Endothelial cell of umbilical vein (primary cell): ENCODE data around the gene PTPN9. TPM values are rescaled to one million over a fixed set of nuclear protein-coding genes. Genes with fewer than 3 reads are reported as not detected.

ENCODE experiments used
- Bru-seq: library from RNA; stranded (reverse); fragments of 400-500 nt; gene quantifications from one replicate; lab custom pipeline; 2021; lab: Mats Ljungman, UMichigan
- BruChase-seq, 2 experiments: library from RNA; stranded (reverse); fragments of 400-500 nt; gene quantifications; one replicate each; lab custom pipeline; 2021; lab: Mats Ljungman, UMichigan
- BruUV-seq: library from RNA; stranded (reverse); fragments of 400-500 nt; replicated peaks from 2 replicates; lab custom pipeline; 2021; lab: Mats Ljungman, UMichigan
- CTCF ChIA-PET: fragments of 300-600, 350-600 bp; sonication (Branson Sonifier 250); formaldehyde crosslinking; loops from one replicate; lab custom pipeline; 2021; ENCODE audit warnings: antibody characterized with exemption, inconsistent platforms; lab: Charles Lee
- POLR2A ChIA-PET: fragments of 300-600, 350-600 bp; sonication (Branson Sonifier 250); formaldehyde crosslinking; loops from one replicate; lab custom pipeline; 2021; ENCODE audit warnings: antibody characterized with exemption, inconsistent platforms; lab: Charles Lee
- DNase-seq: peaks from one replicate; pipeline ENCODE4 v3.0.0-alpha.2; 2011; ENCODE audit warnings: low read depth, low spot score
- FAIRE-seq: peaks from 2 replicates; lab custom pipeline; 2011; peaks lifted over from hg19 to GRCh38; lab: Jason Lieb, UNC
- H2AFZ ChIP-seq: 2 replicates; pipeline ENCODE4 v1.6.0; 2012; ENCODE audit warnings: low read depth, low read length, control low read depth, inconsistent platforms
- H3K27ac ChIP-seq: 2 replicates; pipeline ENCODE4 v1.5.1; 2011; ENCODE audit warnings: low read depth, mild to moderate bottlenecking, control low read depth, low read length, moderate library complexity; ENCODE audit not compliant: insufficient read depth
- H3K27me3 ChIP-seq, 2 experiments: 2 replicates each; pipeline versions ENCODE4 v1.6.0 to v1.6.1; 2011; ENCODE audit warnings: low read length in 2 of 2, mixed read lengths in 1 of 2; ENCODE audit not compliant: control insufficient read depth in 2 of 2, insufficient read depth in 2 of 2
- H3K36me3 ChIP-seq, 2 experiments: 2 replicates in 1 of 2; 3 replicates in 1 of 2; pipeline ENCODE4 v1.5.1; 2011; ENCODE audit warnings: low read length in 2 of 2, mild to moderate bottlenecking in 1 of 2, moderate library complexity in 1 of 2; ENCODE audit not compliant: control insufficient read depth in 2 of 2, insufficient read depth in 2 of 2; ENCODE audit errors: extremely low read depth in 1 of 2
- H3K4me1 ChIP-seq: 3 replicates; pipeline ENCODE4 v1.5.1; 2011; ENCODE audit warnings: mild to moderate bottlenecking, low read length; ENCODE audit not compliant: control insufficient read depth, insufficient read depth; ENCODE audit errors: extremely low read depth
- H3K4me2 ChIP-seq: 2 replicates; pipeline ENCODE4 v1.6.1; 2011; ENCODE audit warnings: low read length, control low read depth, mixed read lengths; ENCODE audit not compliant: insufficient read depth
- H3K4me3 ChIP-seq, 3 experiments: fragments of 200-600 bp in 1 of 3; sonication (generic), shearing (Covaris generic) in 1 of 3; replicated peaks in 1 of 3; 2 replicates each; pipeline ENCODE4 v1.5.1; 2011 to 2016; ENCODE audit warnings: control low read depth in 3 of 3, low read length in 3 of 3, mild to moderate bottlenecking in 2 of 3, inconsistent platforms in 1 of 3, low read depth in 1 of 3, moderate library complexity in 1 of 3; ENCODE audit not compliant: insufficient read depth in 1 of 3
- H3K79me2 ChIP-seq: 2 replicates; pipeline ENCODE4 v1.6.0; 2012; ENCODE audit warnings: low read length, inconsistent platforms; ENCODE audit not compliant: control insufficient read depth, insufficient read depth
- H3K9ac ChIP-seq: replicated peaks from 2 replicates; pipeline ENCODE3; 2011; ENCODE audit warnings: low read length, control low read depth; ENCODE audit not compliant: insufficient read depth; ENCODE audit errors: extremely low read depth
- H3K9me1 ChIP-seq: replicated peaks from 3 replicates; pipeline ENCODE4 v1.6.0; 2011; ENCODE audit warnings: mild to moderate bottlenecking, low read length; ENCODE audit not compliant: control insufficient read depth, insufficient read depth; ENCODE audit errors: extremely low read depth
- H3K9me3 ChIP-seq: replicated peaks from 2 replicates; pipeline ENCODE4 v1.5.1; 2012; ENCODE audit warnings: low read length, inconsistent platforms; ENCODE audit not compliant: control insufficient read depth, insufficient read depth
- H4K20me1 ChIP-seq: replicated peaks from 2 replicates; pipeline ENCODE3; 2011; ENCODE audit warnings: mild to moderate bottlenecking, low read length; ENCODE audit not compliant: control insufficient read depth, insufficient read depth; ENCODE audit errors: extremely low read depth
- CTCF ChIP-seq, 2 donors: IDR thresholded peaks; 1 replicate in 1 of 2; 2 replicates in 1 of 2; pipeline ENCODE4 v1.5.1; 2011; ENCODE audit warnings: low read length in 2 of 2, mild to moderate bottlenecking in 2 of 2, moderate library complexity in 2 of 2, control low read depth in 1 of 2, inconsistent platforms in 1 of 2, low read depth in 1 of 2; ENCODE audit not compliant: insufficient read depth in 1 of 2; ENCODE audit errors: extremely low read depth in 1 of 2
- FOS ChIP-seq: IDR thresholded peaks from 2 replicates; pipeline ENCODE4 v1.6.1; 2011; ENCODE audit warnings: mild to moderate bottlenecking, low read length, moderate library complexity, borderline replicate concordance; ENCODE audit not compliant: insufficient read depth
- GATA2 ChIP-seq: IDR thresholded peaks from 2 replicates; pipeline ENCODE4 v1.7.0; 2011; ENCODE audit warnings: low read depth, mild to moderate bottlenecking, moderate library complexity, mixed read lengths, low read length; ENCODE audit not compliant: insufficient read length, insufficient read depth
- POLR2A ChIP-seq: IDR thresholded peaks from 2 replicates; pipeline ENCODE4 v1.6.1; 2012; ENCODE audit warnings: low read depth, mild to moderate bottlenecking, control low read depth, low read length
- POLR2AphosphoS5 ChIP-seq: IDR thresholded peaks from 2 replicates; pipeline ENCODE4 v1.6.1; 2012; ENCODE audit warnings: low read depth, mild to moderate bottlenecking, control low read depth, low read length, moderate library complexity; ENCODE audit not compliant: insufficient read depth
- dilution Hi-C: fragments of 300-500 bp; cut with MboI; formaldehyde crosslinking; loops from one replicate; pipeline ENCODE4 v1.15.0; 2019; ENCODE audit warnings: low sequenced_read_pairs; ENCODE audit not compliant: extremely low pct_ligation_motif_present
- intact Hi-C: fragments of 100-400 bp; cut with micrococcal nuclease; formaldehyde crosslinking; loops from one replicate; pipeline ENCODE4 v1.10.0; 2022
- long read RNA-seq: library from polyadenylated mRNA; stranded (forward); transcript quantifications from one replicate; pipeline ENCODE4 v2.0.0, GENCODE V29; 2021
- polyA minus RNA-seq, 3 experiments: library from RNA; depleted of rRNA, polyadenylated mRNA; stranded (reverse); fragments of >200 nt; gene quantifications; 1 replicate in 1 of 3; 2 replicates in 2 of 3; pipeline ENCODE4 v1.2.3, GENCODE V29; 2011
- polyA plus RNA-seq, 4 experiments: library from polyadenylated mRNA; depleted of rRNA in 3 of 4; stranded (reverse) in 3 of 4; unstranded in 1 of 4; fragments of >200 nt; gene quantifications; 2 replicates each; pipeline versions ENCODE4 v1.2.1 to v1.2.3, GENCODE V29; 2011 to 2012; ENCODE audit warnings: missing spikeins in 1 of 4
- total RNA-seq: library from RNA; stranded (reverse); gene quantifications from 2 replicates; pipeline ENCODE4 v1.2.3, GENCODE V29; 2021

PTPN9 gene
- 31.4 and 32.0 TPM in 2 replicates for total RNA-seq
- polyA plus RNA-seq: 37.2 and 43.7 TPM in 2 replicates
- polyA plus RNA-seq (2011; cell fraction: cytosol; rRNA removed): 34.2 and 46.6 TPM in 2 replicates
- polyA plus RNA-seq (2011; cell fraction: nucleus; rRNA removed): 25.3 and 28.5 TPM in 2 replicates
- 19.7 and 24.0 TPM in 2 replicates for polyA plus RNA-seq (2012)
- polyA minus RNA-seq: 55.3 and 73.9 TPM in 2 replicates
- polyA minus RNA-seq (2011; cell fraction: cytosol; rRNA and poly(A)+ RNA removed): 24.4 TPM
- 16.5 and 28.5 TPM in 2 replicates for polyA minus RNA-seq (2011; cell fraction: nucleus; rRNA and poly(A)+ RNA removed)
- percentile 76 among the genes with signal in this experiment for Bru-seq, nascent RNA
- percentile 69 among the genes with signal in this experiment for BruChase-seq, experiment 1, labeled RNA remaining after a 6-hour chase
- BruChase-seq, experiment 2, labeled RNA remaining after a 2-hour chase: percentile 73 among the genes with signal in this experiment
- long read RNA-seq, full-length matches to known transcripts: 45 of 67 reads
- long read RNA-seq, partial matches to known transcripts: 1 of 67 reads
- long read RNA-seq, other reads (novel, unspliced or antisense): 21 of 67 reads

- ChIA-PET POLR2A (interaction anchor here (0.7 to 1.0 kb wide), 2 partner anchors 16 to 103 kb away, joined by 3 to 6 read pairs; no protein-coding TSS in a partner anchor), CTCF (interaction anchor here (0.7 to 2.3 kb wide), 19 partner anchors 11 to 211 kb away, joined by 3 to 17 read pairs (median 4); partner anchors contain the start of genes IMP3, MAN2C1, SNUPN and SNX33)
- no peaks in the 10 kb centered on the region for H3K36me3 ChIP-seq
- peaks cover 40% of the 10 kb centered on the region for H3K79me2 ChIP-seq
- H3K4me2 ChIP-seq: peak within 1 kb of the TSS; percentile 87
- peak; percentile 31 for FAIRE-seq
- intact Hi-C loops (loop anchor here (1.0 to 5.0 kb wide), 5 partner anchors 46 to 124 kb away; partner anchors contain the start of gene SNUPN), dilution Hi-C loops (loop anchor here (25.0 kb wide), 1 partner anchor 117 kb away; the partner anchor contains the start of gene SIN3A)
- peak within 1 kb of the TSS; percentile 64 to 99 (median 97) for H3K4me3 ChIP-seq
- no peaks in the 10 kb centered on the region for H3K9me3 ChIP-seq
- no peaks in the 10 kb centered on the region for H4K20me1 ChIP-seq
- H3K9ac ChIP-seq: peak within 1 kb of the TSS; percentile 93
- peak; percentile 73 for DNase-seq
- H3K27ac ChIP-seq: peak within 1 kb of the TSS; percentile 68
- no peaks in the 10 kb centered on the region for H3K9me1 ChIP-seq
- TSS peak; percentile 11 for BruUV-seq
- peaks cover 11% of the 10 kb centered on the region for H3K4me1 ChIP-seq
- peak within 1 kb of the TSS; percentile 88 for H2AFZ ChIP-seq
- TF ChIP-seq GATA2: no peak
- no peak for TF ChIP-seq POLR2AphosphoS5
- TF ChIP-seq POLR2A: peak; percentile 34
- peak; percentile 13 for TF ChIP-seq FOS
- TF ChIP-seq CTCF (IDR thresholded peaks at IDR 0.05; ENCODE audit: extremely low read depth in 1 of 2, insufficient read depth in 1 of 2, low read depth in 1 of 2, low read length in 2 of 2): peak; percentile 16 to 54
- no peaks in the 10 kb centered on the region for H3K27me3 ChIP-seq
Measured at GRCh38 chr15:75578948-75579920, at the start of gene PTPN9. TSS of gene PTPN9 (minus strand) at chr15:75579315. CDS start at chr15:75578776, 539 bp downstream.
